Fibroblast of villous mesenchyme (primary cell): Measurements from ENCODE around the gene GPHA2. TPM values are rescaled to one million over a fixed set of nuclear protein-coding genes. Genes with fewer than 3 reads are reported as not detected.

Source experiments
- DNase-seq: peaks from one replicate; pipeline ENCODE4 v3.0.0-alpha.2; 2010; ENCODE audit warnings: low read depth
- H3K4me3 ChIP-seq: 2 replicates; pipeline ENCODE4 v1.5.1; 2011; ENCODE audit warnings: low read depth, mild to moderate bottlenecking, low read length
- total RNA-seq: library from RNA; depleted of rRNA; stranded (reverse); fragments of >200 nt; gene quantifications from 2 replicates; pipeline ENCODE4 v1.2.3, GENCODE V29; 2012
- TF ChIP-seq, protein P1 (sequence below): IDR thresholded peaks from 2 replicates; pipeline ENCODE4 v1.5.1; 2012; ENCODE audit warnings: low read depth, mild to moderate bottlenecking, low read length; ENCODE audit not compliant: insufficient read depth

GPHA2 gene
- total RNA-seq, 1 donor = not detected

GRCh38 chr11:64936539-64936938, 846 bp upstream of the GPHA2 start:
- H3K4me3 ChIP-seq = no peak overlapping the region
- no peak for DNase-seq
- TF ChIP-seq, protein P1, sequence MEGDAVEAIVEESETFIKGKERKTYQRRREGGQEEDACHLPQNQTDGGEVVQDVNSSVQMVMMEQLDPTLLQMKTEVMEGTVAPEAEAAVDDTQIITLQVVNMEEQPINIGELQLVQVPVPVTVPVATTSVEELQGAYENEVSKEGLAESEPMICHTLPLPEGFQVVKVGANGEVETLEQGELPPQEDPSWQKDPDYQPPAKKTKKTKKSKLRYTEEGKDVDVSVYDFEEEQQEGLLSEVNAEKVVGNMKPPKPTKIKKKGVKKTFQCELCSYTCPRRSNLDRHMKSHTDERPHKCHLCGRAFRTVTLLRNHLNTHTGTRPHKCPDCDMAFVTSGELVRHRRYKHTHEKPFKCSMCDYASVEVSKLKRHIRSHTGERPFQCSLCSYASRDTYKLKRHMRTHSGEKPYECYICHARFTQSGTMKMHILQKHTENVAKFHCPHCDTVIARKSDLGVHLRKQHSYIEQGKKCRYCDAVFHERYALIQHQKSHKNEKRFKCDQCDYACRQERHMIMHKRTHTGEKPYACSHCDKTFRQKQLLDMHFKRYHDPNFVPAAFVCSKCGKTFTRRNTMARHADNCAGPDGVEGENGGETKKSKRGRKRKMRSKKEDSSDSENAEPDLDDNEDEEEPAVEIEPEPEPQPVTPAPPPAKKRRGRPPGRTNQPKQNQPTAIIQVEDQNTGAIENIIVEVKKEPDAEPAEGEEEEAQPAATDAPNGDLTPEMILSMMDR = no peak

GRCh38 chr11:64934682-64935358, 873 bp downstream of the GPHA2 start:
- TF ChIP-seq, protein P1 = no peak
- DNase-seq = no peak
- H3K4me3 ChIP-seq = no peak overlapping the region

- no peak overlapping the region for H3K4me3 ChIP-seq
- DNase-seq = no peak
- TF ChIP-seq, protein P1 = no peak
Observed at GRCh38 chr11:64933935-64934681, 1.6 kb downstream of the GPHA2 start.

- TF ChIP-seq, protein P1 = no peak
- no peak for DNase-seq
- H3K4me3 ChIP-seq = no peak overlapping the region
Observed at GRCh38 chr11:64933213-64933934, 2.3 kb downstream of the GPHA2 start.

DNA sequence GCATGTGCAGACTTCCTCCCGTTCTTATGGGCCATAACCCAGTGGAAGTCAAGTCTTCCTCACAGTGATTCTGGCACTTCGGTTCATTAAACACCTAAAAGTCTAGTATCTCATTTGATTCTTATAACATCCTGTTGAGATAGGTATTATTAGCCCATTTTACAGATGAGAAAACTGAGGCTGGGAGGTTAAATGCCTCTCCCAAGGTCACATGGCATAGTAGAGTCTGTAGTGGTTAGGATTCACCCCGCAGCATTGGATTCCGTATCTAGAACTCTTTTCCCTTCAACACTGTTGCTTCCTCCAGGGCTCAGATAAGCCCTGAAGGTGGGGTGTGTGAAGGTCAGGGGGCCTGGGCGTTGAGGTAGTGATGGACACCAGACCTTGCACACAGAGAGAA, 3.4 kb downstream of the GPHA2 start:
- no peak for DNase-seq
- TF ChIP-seq, protein P1 = no peak
- H3K4me3 ChIP-seq = no peak overlapping the region

- TF ChIP-seq, protein P1 = no peak
- no peak overlapping the region for H3K4me3 ChIP-seq
- no peak for DNase-seq
Observed at GRCh38 chr11:64931290-64931689, 4.4 kb downstream of the GPHA2 start.
